Measurements from ENCODE around the gene GALNT3. TPM values are rescaled to one million over a fixed set of nuclear protein-coding genes. Genes with fewer than 3 reads are reported as not detected.

Gene GALNT3
- total and polyA plus RNA-seq, 2 donors = 2.6 to 18.9 TPM

Other genes with a start within 250 kb of the GALNT3 start
- gene TTC21B, start 159.5 kb upstream of the GALNT3 start, total RNA-seq = 19.5 TPM
- gene TTC21B, start 159.5 kb upstream of the GALNT3 start, polyA plus RNA-seq = 10.3 TPM